GM12891 (cell line): ENCODE data around the gene MSI1.

Experiments
- POLR2A ChIP-seq: IDR thresholded peaks from 2 replicates; pipeline ENCODE4 v1.6.1; 2011; ENCODE audit warnings: low read depth, low read length, control low read depth
- SPI1 ChIP-seq: IDR thresholded peaks from 2 replicates; pipeline ENCODE4 v1.6.1; 2011; ENCODE audit warnings: low read depth, low read length, control low read depth

- TF ChIP-seq SPI1 (no peak), POLR2A (no peak)
Observed at GRCh38 chr12:120403869-120404268, 34.9 kb upstream of the MSI1 start.
